SK-N-SH treated with all-trans-retinoic acid at 6 μM for 48 hours (cell line): ENCODE measurements around the gene PER2.

Experiments used
- ARNTL ChIP-seq: fragments of 450-650 bp; formaldehyde crosslinking; IDR thresholded peaks from 2 replicates; pipeline ENCODE4 v1.5.0; 2020; ENCODE audit warnings: low read depth, mild to moderate bottlenecking, moderate library complexity, borderline replicate concordance
- BACH2 ChIP-seq: fragments of 250-450 bp; sonication (Bioruptor Pico); IDR thresholded peaks from 2 replicates; pipeline ENCODE4 v1.9.0; 2021; ENCODE audit warnings: mild to moderate bottlenecking, borderline replicate concordance
- ISL1 ChIP-seq: fragments of 250-450 bp; sonication (Bioruptor Pico); IDR thresholded peaks from 2 replicates; pipeline ENCODE4 v2.1.2; 2022; ENCODE audit warnings: mild to moderate bottlenecking, moderate library complexity
- PATZ1 ChIP-seq: fragments of 250-450 bp; sonication (Bioruptor Pico); IDR thresholded peaks from 2 replicates; pipeline ENCODE4 v1.8.0; 2020; ENCODE audit warnings: mild to moderate bottlenecking, moderate library complexity, borderline replicate concordance
- PPARA ChIP-seq: fragments of 250-450 bp; sonication (Bioruptor Pico); IDR thresholded peaks from 2 replicates; pipeline ENCODE4 v1.5.0; 2020; ENCODE audit warnings: mild to moderate bottlenecking, borderline replicate concordance
- RARB ChIP-seq: fragments of 250-450 bp; sonication (Bioruptor Pico); IDR thresholded peaks from 2 replicates; pipeline ENCODE4 v1.8.0; 2021; ENCODE audit warnings: mild to moderate bottlenecking, moderate library complexity
- TCF4 ChIP-seq: fragments of 250-450 bp; sonication (Bioruptor Pico); IDR thresholded peaks from 2 replicates; pipeline ENCODE4 v1.8.0; 2021; ENCODE audit warnings: mild to moderate bottlenecking, moderate library complexity, borderline replicate concordance
- TSHZ2 ChIP-seq: fragments of 250-450 bp; sonication (Bioruptor Pico); IDR thresholded peaks from 2 replicates; pipeline ENCODE4 v1.5.0; 2020; ENCODE audit warnings: mild to moderate bottlenecking, moderate library complexity
- ZFP3 ChIP-seq: fragments of 250-450 bp; sonication (Bioruptor Pico); IDR thresholded peaks from 2 replicates; pipeline ENCODE4 v1.5.0; 2020; ENCODE audit warnings: mild to moderate bottlenecking, moderate library complexity
- ZNF8 ChIP-seq: fragments of 450-650 bp; formaldehyde crosslinking; IDR thresholded peaks from 2 replicates; pipeline ENCODE4 v1.5.0; 2020; ENCODE audit warnings: mild to moderate bottlenecking, moderate library complexity

GRCh38 chr2:238274152-238274865 lies 14.1 kb downstream of the PER2 start:
- no peak for TF ChIP-seq BACH2 (CRISPR knock-in tag)
- no peak for TF ChIP-seq PATZ1
- TF ChIP-seq RARB = no peak
- no peak for TF ChIP-seq ZNF8 (CRISPR knock-in tag)
- TF ChIP-seq ZFP3 (CRISPR knock-in tag) = no peak
- TF ChIP-seq ARNTL (CRISPR knock-in tag) = no peak
- TF ChIP-seq TCF4 = no peak
- TF ChIP-seq TSHZ2 (CRISPR knock-in tag) = no peak
- no peak for TF ChIP-seq ISL1 (CRISPR knock-in tag)
- TF ChIP-seq PPARA (CRISPR knock-in tag) = no peak
